ENCODE measurements around the gene NPNT. TPM values are rescaled to one million over a fixed set of nuclear protein-coding genes. Genes with fewer than 3 reads are reported as not detected.

The NPNT gene
- total RNA-seq, 1 experiment from 2014 or later: 1.4 TPM

GRCh38 chr4:105956569-105956968 lies 61.3 kb downstream of the NPNT start:
- no peak overlapping the region for H3K4me3 Mint-ChIP-seq
- ATAC-seq (no peak), DNase-seq (ENCODE audit: low spot score) (no peak)
- CTCF ChIA-PET: no interaction called here
- peaks cover 14% of the 10 kb centered on the region for H3K4me1 Mint-ChIP-seq
- POLR2A ChIA-PET: no interaction called here
- no peaks in the 10 kb centered on the region for H3K36me3 Mint-ChIP-seq
- no peak for TF ChIP-seq TEAD4 (CRISPR knock-in tag; IDR thresholded peaks at IDR 0.05)
- TF ChIP-seq SP1 (CRISPR knock-in tag; conservative IDR thresholded peaks at IDR 0.05): no peak
- TF ChIP-seq USF2 (CRISPR knock-in tag; IDR thresholded peaks at IDR 0.05): no peak
- TF ChIP-seq GTF2I (CRISPR knock-in tag; conservative IDR thresholded peaks at IDR 0.05): no peak
- TF ChIP-seq ZBTB43 (CRISPR knock-in tag; IDR thresholded peaks at IDR 0.05): no peak
- no peak for TF ChIP-seq NR1H2 (CRISPR knock-in tag; IDR thresholded peaks at IDR 0.05)
- TF ChIP-seq STAT6 (CRISPR knock-in tag; conservative IDR thresholded peaks at IDR 0.05; ENCODE audit: low read depth): no peak
- no peak for TF ChIP-seq TP53 (CRISPR knock-in tag; IDR thresholded peaks at IDR 0.05)
- TF ChIP-seq ZNF232 (CRISPR knock-in tag; IDR thresholded peaks at IDR 0.05): no peak
- TF ChIP-seq PRRX2 (CRISPR knock-in tag; IDR thresholded peaks at IDR 0.05): no peak
- TF ChIP-seq SMAD4 (CRISPR knock-in tag; IDR thresholded peaks at IDR 0.05): no peak
- no peak for TF ChIP-seq NFATC4 (CRISPR knock-in tag; IDR thresholded peaks at IDR 0.05)
- TF ChIP-seq ZNF219 (CRISPR knock-in tag; IDR thresholded peaks at IDR 0.05; ENCODE audit: borderline replicate concordance): no peak
- no peak for TF ChIP-seq ZNF425 (CRISPR knock-in tag; conservative IDR thresholded peaks at IDR 0.05)
- no peak for TF ChIP-seq GABPB1 (CRISPR knock-in tag; IDR thresholded peaks at IDR 0.05)
- H3K9me3 Mint-ChIP-seq: no peaks in the 10 kb centered on the region
- H3K27me3 Mint-ChIP-seq (ENCODE audit: low read depth): no peaks in the 10 kb centered on the region; the same call in 1 of the 2 replicates
- H3K27ac Mint-ChIP-seq: no peak overlapping the region

- H3K27ac Mint-ChIP-seq: no peak overlapping the region
- H3K9me3 Mint-ChIP-seq: no peaks in the 10 kb centered on the region
- POLR2A ChIA-PET: no interaction called here
- TF ChIP-seq ATF6 (CRISPR knock-in tag; IDR thresholded peaks at IDR 0.05) (no peak), CREB1 (CRISPR knock-in tag; IDR thresholded peaks at IDR 0.05) (no peak), TCF7 (CRISPR knock-in tag; IDR thresholded peaks at IDR 0.05; ENCODE audit: low read depth) (no peak), ZNF281 (CRISPR knock-in tag; IDR thresholded peaks at IDR 0.05) (no peak), SP1 (CRISPR knock-in tag; conservative IDR thresholded peaks at IDR 0.05) (no peak), FOXK1 (CRISPR knock-in tag; IDR thresholded peaks at IDR 0.05) (no peak), ZNF121 (CRISPR knock-in tag; IDR thresholded peaks at IDR 0.05) (no peak), AFF4 (CRISPR knock-in tag; IDR thresholded peaks at IDR 0.05; ENCODE audit: borderline replicate concordance) (no peak)
Observed at GRCh38 chr4:105957680-105958079, 62.4 kb downstream of the NPNT start.

More at GRCh38 chr4:105957680-105958079, 62.4 kb downstream of the NPNT start:
- H3K4me3 Mint-ChIP-seq: no peak overlapping the region
- peaks cover 14% of the 10 kb centered on the region for H3K4me1 Mint-ChIP-seq
- no peak for DNase-seq (ENCODE audit: low spot score)
- CTCF ChIA-PET: no interaction called here
- no peaks in the 10 kb centered on the region; the same call in 1 of the 2 replicates for H3K27me3 Mint-ChIP-seq (ENCODE audit: low read depth)
- H3K36me3 Mint-ChIP-seq: no peaks in the 10 kb centered on the region
- no peak for ATAC-seq
